ENCODE results near the gene IFRD1.

The IFRD1 gene

GRCh38 chr7:112510743-112511110 is 60.5 kb downstream of the IFRD1 start:
- H3K4me3 ChIP-seq (ENCODE audit: insufficient read depth, low read length, poor library complexity, severe bottlenecking) = no peak overlapping the region

GRCh38 chr7:112511451-112512202 is 61.4 kb downstream of the IFRD1 start:
- Histone ChIP-seq H2AFZ (ENCODE audit: low read depth, low read length, severe bottlenecking) (no peak overlapping the region), H3K9ac (ENCODE audit: low read length) (no peak overlapping the region), H3K9me3 (ENCODE audit: insufficient read depth, low read length) (no peaks in the 10 kb centered on the region), H3K27ac (ENCODE audit: low read depth, low read length) (no peak overlapping the region), H3K9me2 (replicated peaks; ENCODE audit: insufficient read depth, low read length) (no peaks in the 10 kb centered on the region), H4K20me1 (ENCODE audit: low read depth, low read length) (no peaks in the 10 kb centered on the region), H3F3A (ENCODE audit: insufficient read depth) (no peaks in the 10 kb centered on the region), H3K4me3 (ENCODE audit: insufficient read depth, low read length, poor library complexity, severe bottlenecking) (no peak overlapping the region), H3K27me3 (ENCODE audit: low read length) (no peaks in the 10 kb centered on the region), H3K79me2 (ENCODE audit: insufficient read depth, low read length) (no peaks in the 10 kb centered on the region), H3K36me3 (ENCODE audit: low read length) (no peaks in the 10 kb centered on the region), H3K4me2 (ENCODE audit: low read depth, low read length, poor library complexity, severe bottlenecking) (no peak overlapping the region)
- TF ChIP-seq, protein P1, sequence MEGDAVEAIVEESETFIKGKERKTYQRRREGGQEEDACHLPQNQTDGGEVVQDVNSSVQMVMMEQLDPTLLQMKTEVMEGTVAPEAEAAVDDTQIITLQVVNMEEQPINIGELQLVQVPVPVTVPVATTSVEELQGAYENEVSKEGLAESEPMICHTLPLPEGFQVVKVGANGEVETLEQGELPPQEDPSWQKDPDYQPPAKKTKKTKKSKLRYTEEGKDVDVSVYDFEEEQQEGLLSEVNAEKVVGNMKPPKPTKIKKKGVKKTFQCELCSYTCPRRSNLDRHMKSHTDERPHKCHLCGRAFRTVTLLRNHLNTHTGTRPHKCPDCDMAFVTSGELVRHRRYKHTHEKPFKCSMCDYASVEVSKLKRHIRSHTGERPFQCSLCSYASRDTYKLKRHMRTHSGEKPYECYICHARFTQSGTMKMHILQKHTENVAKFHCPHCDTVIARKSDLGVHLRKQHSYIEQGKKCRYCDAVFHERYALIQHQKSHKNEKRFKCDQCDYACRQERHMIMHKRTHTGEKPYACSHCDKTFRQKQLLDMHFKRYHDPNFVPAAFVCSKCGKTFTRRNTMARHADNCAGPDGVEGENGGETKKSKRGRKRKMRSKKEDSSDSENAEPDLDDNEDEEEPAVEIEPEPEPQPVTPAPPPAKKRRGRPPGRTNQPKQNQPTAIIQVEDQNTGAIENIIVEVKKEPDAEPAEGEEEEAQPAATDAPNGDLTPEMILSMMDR (IDR thresholded peaks at IDR 0.05; ENCODE audit: insufficient read depth, low read length, poor library complexity, severe bottlenecking) = no peak
- TF ChIP-seq EZH2phosphoT487 (conservative IDR thresholded peaks at IDR 0.05; ENCODE audit: low read length) = no peak

More at GRCh38 chr7:112510743-112511110, 60.5 kb downstream of the IFRD1 start:
- Histone ChIP-seq H3K79me2 (ENCODE audit: insufficient read depth, low read length) (no peaks in the 10 kb centered on the region), H3K4me2 (ENCODE audit: low read depth, low read length, poor library complexity, severe bottlenecking) (no peak overlapping the region), H3K9me3 (ENCODE audit: insufficient read depth, low read length) (no peaks in the 10 kb centered on the region), H3K9me2 (replicated peaks; ENCODE audit: insufficient read depth, low read length) (no peaks in the 10 kb centered on the region), H3K27me3 (ENCODE audit: low read length) (no peaks in the 10 kb centered on the region), H3K36me3 (ENCODE audit: low read length) (no peaks in the 10 kb centered on the region), H3F3A (ENCODE audit: insufficient read depth) (no peaks in the 10 kb centered on the region), H3K9ac (ENCODE audit: low read length) (no peak overlapping the region), H4K20me1 (ENCODE audit: low read depth, low read length) (no peaks in the 10 kb centered on the region), H2AFZ (ENCODE audit: low read depth, low read length, severe bottlenecking) (no peak overlapping the region), H3K27ac (ENCODE audit: low read depth, low read length) (no peak overlapping the region)
- TF ChIP-seq EZH2phosphoT487 (conservative IDR thresholded peaks at IDR 0.05; ENCODE audit: low read length) = no peak
- TF ChIP-seq, protein P1 (IDR thresholded peaks at IDR 0.05; ENCODE audit: insufficient read depth, low read length, poor library complexity, severe bottlenecking) = no peak

GRCh38 chr7:112512451-112513210 is 62.4 kb downstream of the IFRD1 start:
- TF ChIP-seq EZH2phosphoT487 (conservative IDR thresholded peaks at IDR 0.05; ENCODE audit: low read length) = no peak
- TF ChIP-seq, protein P1 (IDR thresholded peaks at IDR 0.05; ENCODE audit: insufficient read depth, low read length, poor library complexity, severe bottlenecking) = no peak
- H3K27ac ChIP-seq (ENCODE audit: low read depth, low read length) = no peak overlapping the region
- H3K27me3 ChIP-seq (ENCODE audit: low read length) = no peaks in the 10 kb centered on the region
- H3K9me3 ChIP-seq (ENCODE audit: insufficient read depth, low read length) = no peaks in the 10 kb centered on the region
- H3K4me3 ChIP-seq (ENCODE audit: insufficient read depth, low read length, poor library complexity, severe bottlenecking) = no peak overlapping the region
- H3K36me3 ChIP-seq (ENCODE audit: low read length) = no peaks in the 10 kb centered on the region
- no peaks in the 10 kb centered on the region for H4K20me1 ChIP-seq (ENCODE audit: low read depth, low read length)
- no peaks in the 10 kb centered on the region for H3K79me2 ChIP-seq (ENCODE audit: insufficient read depth, low read length)
- no peak overlapping the region for H3K4me2 ChIP-seq (ENCODE audit: low read depth, low read length, poor library complexity, severe bottlenecking)
- no peak overlapping the region for H3K9ac ChIP-seq (ENCODE audit: low read length)
- H3F3A ChIP-seq (ENCODE audit: insufficient read depth) = no peaks in the 10 kb centered on the region
- H2AFZ ChIP-seq (ENCODE audit: low read depth, low read length, severe bottlenecking) = no peak overlapping the region
- no peaks in the 10 kb centered on the region for H3K9me2 ChIP-seq (replicated peaks; ENCODE audit: insufficient read depth, low read length)

All from SU-DHL-6 (cell line).